Fibroblast of lung (primary cell): ENCODE measurements around the gene OR4D9. TPM values are rescaled to one million over a fixed set of nuclear protein-coding genes. Genes with fewer than 3 reads are reported as not detected.

Experiments used
- DNase-seq, 2 donors: peaks; one replicate each; pipeline versions ENCODE4 v3.0.0 to v3.0.0-alpha.2; 2010; ENCODE audit warnings: low read depth in 2 of 2
- H2AFZ ChIP-seq: 2 replicates; pipeline ENCODE4 v1.5.1; 2012; ENCODE audit warnings: low read length, control low read depth, inconsistent platforms
- H3K27ac ChIP-seq: 2 replicates; pipeline ENCODE4 v1.5.1; 2011; ENCODE audit warnings: low read length, control low read depth; ENCODE audit not compliant: insufficient read depth
- H3K27me3 ChIP-seq: 2 replicates; pipeline ENCODE4 v1.5.1; 2011; ENCODE audit warnings: mild to moderate bottlenecking, low read length; ENCODE audit not compliant: control insufficient read depth, insufficient read depth
- H3K36me3 ChIP-seq: 2 replicates; pipeline ENCODE4 v1.5.1; 2011; ENCODE audit warnings: low read length; ENCODE audit not compliant: control insufficient read depth, insufficient read depth
- H3K4me1 ChIP-seq: 2 replicates; pipeline ENCODE4 v1.5.1; 2011; ENCODE audit warnings: low read length; ENCODE audit not compliant: control insufficient read depth, insufficient read depth; ENCODE audit errors: extremely low read depth
- H3K4me2 ChIP-seq: 2 replicates; pipeline ENCODE4 v1.5.1; 2011; ENCODE audit warnings: low read length, control low read depth; ENCODE audit not compliant: insufficient read depth; ENCODE audit errors: extremely low read depth
- H3K4me3 ChIP-seq, 4 experiments: fragments of 200-600 bp in 1 of 4; sonication (generic) in 1 of 4; replicated peaks in 1 of 4; 2 replicates each; pipeline ENCODE4 v1.5.1; 2011 to 2016; ENCODE audit warnings: low read length in 4 of 4, low read depth in 3 of 4, mild to moderate bottlenecking in 3 of 4, control low read depth in 2 of 4, inconsistent platforms in 1 of 4, mixed read lengths in 1 of 4; ENCODE audit not compliant: insufficient read depth in 1 of 4; ENCODE audit errors: control extremely low read depth in 1 of 4
- H3K79me2 ChIP-seq: 2 replicates; pipeline ENCODE4 v1.5.1; 2012; ENCODE audit warnings: mild to moderate bottlenecking, low read length, inconsistent platforms; ENCODE audit not compliant: control insufficient read depth, insufficient read depth
- H3K9ac ChIP-seq: 2 replicates; pipeline ENCODE4 v1.5.1; 2011; ENCODE audit warnings: mild to moderate bottlenecking, low read length, control low read depth; ENCODE audit not compliant: insufficient read depth
- H3K9me3 ChIP-seq: 2 replicates; pipeline ENCODE4 v1.5.1; 2012; ENCODE audit warnings: low read depth, low read length; ENCODE audit not compliant: control insufficient read depth, insufficient read depth
- H4K20me1 ChIP-seq: 2 replicates; pipeline ENCODE4 v1.5.1; 2011; ENCODE audit warnings: low read length; ENCODE audit not compliant: control insufficient read depth, insufficient read depth; ENCODE audit errors: extremely low read depth
- EZH2 ChIP-seq: IDR thresholded peaks from 2 replicates; pipeline ENCODE4 v1.5.1; 2012; ENCODE audit warnings: low read length, control low read depth, mild to moderate bottlenecking; ENCODE audit errors: missing control alignments
- polyA plus RNA-seq, 2 donors: library from polyadenylated mRNA; depleted of rRNA in 1 of 2; stranded (reverse) in 1 of 2; unstranded in 1 of 2; fragments of >200 nt; gene quantifications; 2 replicates each; pipeline ENCODE4 v1.2.1, GENCODE V29; 2011 to 2012; ENCODE audit warnings: missing spikeins in 1 of 2
- total RNA-seq: library from RNA; depleted of rRNA; stranded (reverse); fragments of >200 nt; gene quantifications from 2 replicates; pipeline ENCODE4 v1.2.1, GENCODE V29; 2014
- TF ChIP-seq, protein P1 (sequence below), 2 donors: IDR thresholded peaks in 1 of 2; conservative IDR thresholded peaks in 1 of 2; 1 replicate in 1 of 2; 2 replicates in 1 of 2; pipeline ENCODE4 v1.5.1; 2011 to 2012; ENCODE audit warnings: low read length in 2 of 2, control low read depth in 1 of 2, inconsistent platforms in 1 of 2, low read depth in 1 of 2, mild to moderate bottlenecking in 1 of 2

The OR4D9 gene
- total and polyA plus RNA-seq, 2 donors (not counting 1 experiment from before 2014, with no cell fraction given), result not detected

DNA sequence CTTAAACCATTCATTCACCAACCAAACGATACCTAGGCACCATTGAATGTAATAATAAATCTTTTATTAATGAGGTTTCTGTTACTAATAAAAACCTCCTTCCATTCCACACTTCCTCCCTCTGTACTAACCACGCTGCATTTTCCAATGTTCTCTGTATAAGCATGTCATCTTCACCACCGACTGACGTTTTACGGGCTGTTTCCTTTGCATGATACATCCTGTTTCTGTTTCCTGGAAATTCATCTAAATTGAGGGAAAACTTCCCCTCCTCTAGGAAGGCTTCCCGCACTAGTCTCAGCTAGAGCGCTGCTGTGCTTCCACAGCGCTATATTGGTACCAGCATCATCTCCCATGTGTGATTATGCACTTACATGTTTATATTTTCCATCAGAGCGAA, 36.2 kb upstream of the OR4D9 start:
- no peaks in the 10 kb centered on the region for H3K9me3 ChIP-seq
- TF ChIP-seq, protein P1, sequence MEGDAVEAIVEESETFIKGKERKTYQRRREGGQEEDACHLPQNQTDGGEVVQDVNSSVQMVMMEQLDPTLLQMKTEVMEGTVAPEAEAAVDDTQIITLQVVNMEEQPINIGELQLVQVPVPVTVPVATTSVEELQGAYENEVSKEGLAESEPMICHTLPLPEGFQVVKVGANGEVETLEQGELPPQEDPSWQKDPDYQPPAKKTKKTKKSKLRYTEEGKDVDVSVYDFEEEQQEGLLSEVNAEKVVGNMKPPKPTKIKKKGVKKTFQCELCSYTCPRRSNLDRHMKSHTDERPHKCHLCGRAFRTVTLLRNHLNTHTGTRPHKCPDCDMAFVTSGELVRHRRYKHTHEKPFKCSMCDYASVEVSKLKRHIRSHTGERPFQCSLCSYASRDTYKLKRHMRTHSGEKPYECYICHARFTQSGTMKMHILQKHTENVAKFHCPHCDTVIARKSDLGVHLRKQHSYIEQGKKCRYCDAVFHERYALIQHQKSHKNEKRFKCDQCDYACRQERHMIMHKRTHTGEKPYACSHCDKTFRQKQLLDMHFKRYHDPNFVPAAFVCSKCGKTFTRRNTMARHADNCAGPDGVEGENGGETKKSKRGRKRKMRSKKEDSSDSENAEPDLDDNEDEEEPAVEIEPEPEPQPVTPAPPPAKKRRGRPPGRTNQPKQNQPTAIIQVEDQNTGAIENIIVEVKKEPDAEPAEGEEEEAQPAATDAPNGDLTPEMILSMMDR (conservative IDR thresholded peaks at IDR 0.05 in 1 of 2, IDR thresholded peaks at IDR 0.05 in 1 of 2; ENCODE audit: low read depth in 1 of 2, low read length in 2 of 2), result no peak
- no peak for TF ChIP-seq EZH2

DNA sequence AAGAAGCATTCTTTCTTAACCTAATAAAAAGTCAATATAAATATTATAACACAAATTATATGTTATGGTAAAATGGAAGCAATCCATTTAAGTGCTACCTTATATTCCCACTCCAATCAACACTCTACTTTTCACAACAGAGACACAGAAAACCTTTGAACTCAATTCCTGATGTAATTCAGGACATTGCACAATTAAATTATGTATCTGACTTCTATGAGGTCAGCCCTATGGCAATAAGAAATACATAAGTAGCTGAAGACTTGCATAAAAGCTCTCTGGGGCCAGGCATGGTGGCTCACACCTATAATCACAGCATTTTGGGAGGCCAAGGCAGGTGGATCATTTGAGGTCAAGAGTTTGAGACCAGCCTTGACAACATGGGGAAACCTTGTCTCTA, 31.4 kb upstream of the OR4D9 start:
- no peaks in the 10 kb centered on the region for H3K9me3 ChIP-seq
- no peaks in the 10 kb centered on the region for H3K79me2 ChIP-seq
- H3K9ac ChIP-seq, result no peak overlapping the region
- no peak overlapping the region for H3K4me2 ChIP-seq
- no peak for DNase-seq
- no peak overlapping the region for H2AFZ ChIP-seq
- no peaks in the 10 kb centered on the region for H3K27me3 ChIP-seq
- H3K36me3 ChIP-seq, result no peaks in the 10 kb centered on the region
- H3K27ac ChIP-seq, result no peak overlapping the region
- no peaks in the 10 kb centered on the region for H4K20me1 ChIP-seq
- H3K4me1 ChIP-seq, result no peaks in the 10 kb centered on the region
- H3K4me3 ChIP-seq, result no peak overlapping the region
- TF ChIP-seq, protein P1 (conservative IDR thresholded peaks at IDR 0.05 in 1 of 2, IDR thresholded peaks at IDR 0.05 in 1 of 2; ENCODE audit: low read depth in 1 of 2, low read length in 2 of 2), result no peak
- no peak for TF ChIP-seq EZH2

More for the DNA sequence above, 36.2 kb upstream of the OR4D9 start:
- no peaks in the 10 kb centered on the region for H3K4me1 ChIP-seq
- no peak overlapping the region for H3K4me2 ChIP-seq
- no peaks in the 10 kb centered on the region for H3K36me3 ChIP-seq
- no peak overlapping the region for H3K9ac ChIP-seq
- H3K27me3 ChIP-seq, result no peaks in the 10 kb centered on the region
- DNase-seq, result no peak
- no peak overlapping the region for H2AFZ ChIP-seq
- no peaks in the 10 kb centered on the region for H4K20me1 ChIP-seq
- no peaks in the 10 kb centered on the region for H3K79me2 ChIP-seq
- no peak overlapping the region for H3K4me3 ChIP-seq
- no peak overlapping the region for H3K27ac ChIP-seq

DNA sequence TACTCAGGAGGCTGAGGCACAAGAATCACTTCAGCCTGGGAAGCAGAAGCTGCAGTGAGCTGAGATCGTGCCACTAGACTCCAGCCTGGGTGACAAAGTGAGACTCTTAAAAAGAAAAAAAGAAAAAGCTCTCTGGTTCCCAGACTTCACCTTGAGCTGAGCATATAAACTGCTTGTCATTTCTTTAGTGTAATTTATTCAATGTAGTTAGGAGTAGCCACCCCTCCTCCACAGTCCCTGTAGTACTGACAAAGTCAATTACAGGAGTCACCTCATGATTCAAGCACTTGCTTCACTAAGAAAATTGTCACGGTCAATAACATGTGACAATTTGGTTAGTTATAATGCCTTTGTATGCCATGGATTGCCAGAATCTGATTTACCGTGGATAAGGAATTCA, 31.0 kb upstream of the OR4D9 start:
- no peak for DNase-seq
- no peak for TF ChIP-seq EZH2
- TF ChIP-seq, protein P1 (conservative IDR thresholded peaks at IDR 0.05 in 1 of 2, IDR thresholded peaks at IDR 0.05 in 1 of 2; ENCODE audit: low read depth in 1 of 2, low read length in 2 of 2), result no peak

More for the DNA sequence above, 31.0 kb upstream of the OR4D9 start:
- Histone ChIP-seq H3K4me1 (no peaks in the 10 kb centered on the region), H3K27me3 (no peaks in the 10 kb centered on the region), H3K9ac (no peak overlapping the region), H2AFZ (no peak overlapping the region), H3K9me3 (no peaks in the 10 kb centered on the region), H3K27ac (no peak overlapping the region), H3K36me3 (no peaks in the 10 kb centered on the region), H3K4me2 (no peak overlapping the region), H4K20me1 (no peaks in the 10 kb centered on the region), H3K79me2 (no peaks in the 10 kb centered on the region), H3K4me3 (no peak overlapping the region)
